Measurements from ENCODE around the gene NOXA1. TPM values are rescaled to one million over a fixed set of nuclear protein-coding genes. Genes with fewer than 3 reads are reported as not detected.
"Not testable (repeated sequence)": the region's sequence is repeated elsewhere in the genome, so short reads cannot be mapped to it uniquely, and the experiment has no call there.

NOXA1 gene
- total and polyA plus RNA-seq, 5 donors from 2014 or later: 0.83 to 3.8 (median 1.9) TPM

DNA sequence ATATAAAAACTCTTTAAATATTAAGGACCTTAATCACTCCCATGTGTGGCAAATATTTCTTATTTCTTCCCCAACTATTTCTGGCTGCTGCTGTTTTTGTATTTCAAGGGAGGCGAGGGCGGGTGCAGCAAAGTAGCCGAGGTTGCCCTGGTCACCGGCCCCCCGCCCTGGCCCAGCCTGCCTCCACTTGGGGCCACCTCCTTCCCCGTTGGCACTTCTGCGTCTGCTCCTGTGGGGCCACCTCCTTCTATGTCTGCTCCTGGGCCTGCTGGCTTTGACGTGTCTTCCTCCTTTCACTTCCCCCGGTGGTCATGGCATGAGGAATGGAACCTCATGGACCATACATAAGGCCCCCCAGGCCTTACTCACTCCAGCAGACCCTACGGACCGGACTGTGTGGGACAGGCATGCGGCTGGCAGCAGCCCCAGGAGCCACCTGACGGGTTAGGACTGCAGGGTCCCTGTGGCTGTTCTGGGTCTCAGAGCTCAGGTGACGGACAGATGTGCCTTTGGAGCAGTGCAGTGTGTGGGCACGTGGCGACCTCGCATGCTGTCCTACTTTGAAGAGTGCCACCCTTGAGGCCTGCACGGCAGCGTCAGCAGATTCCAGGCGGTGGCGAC, 23.8 kb downstream of the NOXA1 start:
- Histone ChIP-seq H3K9me3 (ENCODE audit: control insufficient read depth in 2 of 2, low read length in 2 of 2) (no peaks in the 10 kb centered on the region), H3K36me3 (ENCODE audit: control insufficient read depth, insufficient read depth, low read length) (no peaks in the 10 kb centered on the region), H3K4me3 (ENCODE audit: low read depth, low read length) (no peak overlapping the region), H3K27me3 (ENCODE audit: control insufficient read depth, insufficient read depth, low read length) (peaks cover 3% of the 10 kb centered on the region), H3K27ac (ENCODE audit: insufficient read depth, low read length, poor library complexity, severe bottlenecking) (no peak overlapping the region), H3K4me1 (ENCODE audit: control insufficient read depth, insufficient read depth, low read length, poor library complexity, severe bottlenecking) (peaks cover 29% of the 10 kb centered on the region)
- peaks cover 0 to 2% (median 0%) of the 10 kb centered on the region in 7 donors for H3K9me3 Mint-ChIP-seq
- no peak overlapping the region for H3K27ac Mint-ChIP-seq
- no peaks in the 10 kb centered on the region for H3K36me3 Mint-ChIP-seq
- no peak for ATAC-seq (ENCODE audit: low read depth in 2 of 2)
- H3K4me3 Mint-ChIP-seq: peak overlapping the region in 1 of 4 donors; percentile 27
- H3K4me1 Mint-ChIP-seq: peaks cover 0 to 43% (median 17%) of the 10 kb centered on the region in 4 donors
- DNase-seq: no peak
- H3K27me3 Mint-ChIP-seq: peaks cover 21% of the 10 kb centered on the region

DNA sequence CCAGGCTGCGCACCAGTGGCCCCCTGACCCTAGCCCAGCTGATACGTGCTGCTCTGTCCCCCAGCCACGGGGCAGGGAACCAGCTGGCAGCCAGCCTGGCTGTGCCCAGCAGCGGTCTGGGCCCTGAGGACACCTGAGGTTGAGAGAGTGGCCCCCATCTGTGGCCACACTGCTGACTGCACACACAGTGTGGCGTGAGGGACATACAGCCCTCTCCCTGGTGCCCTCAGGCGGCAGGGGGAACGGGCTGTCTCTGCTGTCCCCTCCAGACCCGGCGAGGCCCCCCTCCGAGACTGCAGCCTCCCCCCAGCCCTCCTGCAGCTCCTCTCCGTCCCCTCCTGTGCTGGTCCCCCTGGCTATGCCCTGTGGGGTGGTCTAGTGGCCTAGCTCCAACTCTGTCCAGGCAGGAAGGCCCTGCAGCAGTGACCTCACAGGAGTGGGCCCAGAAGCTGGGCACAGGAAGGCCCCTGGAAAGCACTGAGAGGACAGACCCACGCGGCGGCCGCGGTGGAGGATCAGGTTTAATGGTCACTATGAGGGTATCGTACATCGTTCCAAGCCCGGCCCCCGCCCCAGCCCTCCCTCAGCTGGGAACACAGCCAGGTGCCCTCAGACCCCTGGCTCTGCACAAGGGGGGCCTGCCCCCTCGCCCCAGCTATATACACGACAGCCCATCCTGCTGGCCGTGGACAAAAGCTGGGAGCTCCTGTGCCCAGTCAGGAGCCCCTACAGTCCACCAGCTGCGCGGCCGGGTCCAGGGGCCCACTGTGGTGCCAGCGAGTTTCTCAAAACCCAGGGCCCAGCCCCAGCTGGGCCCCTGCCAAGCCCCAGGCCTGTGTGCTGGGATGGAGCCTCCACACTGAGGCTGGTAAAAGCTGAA, 24.8 kb downstream of the NOXA1 start:
- H3K27me3 ChIP-seq (ENCODE audit: control insufficient read depth, insufficient read depth, low read length): peaks cover under 1% of the 10 kb centered on the region
- Mint-ChIP-seq H3K36me3 (no peaks in the 10 kb centered on the region), H3K27ac (peak overlapping the region in 2 of 3 donors; percentile 55 to 72), H3K4me1 (peaks cover 0 to 52% (median 16%) of the 10 kb centered on the region in 4 donors), H3K27me3 (peaks cover 12% of the 10 kb centered on the region), H3K9me3 (peaks cover 0 to 2% (median 0%) of the 10 kb centered on the region in 7 donors), H3K4me3 (peak overlapping the region in 1 of 4 donors; percentile 27)
- DNase-seq: no peak
- H3K36me3 ChIP-seq (ENCODE audit: control insufficient read depth, insufficient read depth, low read length): no peaks in the 10 kb centered on the region
- H3K4me1 ChIP-seq (ENCODE audit: control insufficient read depth, insufficient read depth, low read length, poor library complexity, severe bottlenecking): peaks cover 38% of the 10 kb centered on the region
- no peak for ATAC-seq (ENCODE audit: low read depth in 2 of 2)
- no peak overlapping the region for H3K4me3 ChIP-seq (ENCODE audit: low read depth, low read length)
- no peak overlapping the region for H3K27ac ChIP-seq (ENCODE audit: insufficient read depth, low read length, poor library complexity, severe bottlenecking)
- H3K9me3 ChIP-seq (ENCODE audit: control insufficient read depth in 2 of 2, low read length in 2 of 2): no peaks in the 10 kb centered on the region

DNA sequence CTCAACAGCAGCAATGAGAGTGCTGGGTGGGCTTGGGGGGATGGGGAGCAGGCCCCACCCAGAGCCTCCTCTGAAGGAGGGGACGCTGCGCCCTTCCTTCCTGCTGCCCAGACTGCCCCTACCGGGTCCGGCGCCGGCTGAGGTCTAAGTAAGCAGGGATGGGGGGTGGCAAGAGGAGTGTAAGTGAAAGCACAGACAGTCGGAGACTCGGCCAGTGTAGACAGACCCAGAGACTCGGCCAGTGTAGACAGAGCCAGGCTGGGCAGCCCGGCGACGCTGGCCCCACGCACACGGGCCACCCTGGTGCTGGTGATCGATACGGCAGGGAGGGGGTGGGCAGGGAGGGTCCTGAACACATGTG, 25.4 kb downstream of the NOXA1 start:
- Mint-ChIP-seq H3K4me3 (peak overlapping the region in 2 of 4 donors; percentile 27 to 41), H3K27ac (peak overlapping the region in 2 of 3 donors; percentile 72 to 79), H3K9me3 (peaks cover 0 to under 1% (median 0%) of the 10 kb centered on the region in 7 donors), H3K36me3 (no peaks in the 10 kb centered on the region), H3K4me1 (peaks cover 0 to 54% (median 14%) of the 10 kb centered on the region in 4 donors), H3K27me3 (peaks cover 8% of the 10 kb centered on the region)
- Histone ChIP-seq H3K27me3 (ENCODE audit: control insufficient read depth, insufficient read depth, low read length) (no peaks in the 10 kb centered on the region), H3K4me3 (ENCODE audit: low read depth, low read length) (no peak overlapping the region), H3K27ac (ENCODE audit: insufficient read depth, low read length, poor library complexity, severe bottlenecking) (no peak overlapping the region), H3K4me1 (ENCODE audit: control insufficient read depth, insufficient read depth, low read length, poor library complexity, severe bottlenecking) (peaks cover 45% of the 10 kb centered on the region), H3K9me3 (ENCODE audit: control insufficient read depth in 2 of 2, low read length in 2 of 2) (no peaks in the 10 kb centered on the region), H3K36me3 (ENCODE audit: control insufficient read depth, insufficient read depth, low read length) (no peaks in the 10 kb centered on the region)
- no peak for DNase-seq
- no peak for ATAC-seq (ENCODE audit: low read depth in 2 of 2)

DNA sequence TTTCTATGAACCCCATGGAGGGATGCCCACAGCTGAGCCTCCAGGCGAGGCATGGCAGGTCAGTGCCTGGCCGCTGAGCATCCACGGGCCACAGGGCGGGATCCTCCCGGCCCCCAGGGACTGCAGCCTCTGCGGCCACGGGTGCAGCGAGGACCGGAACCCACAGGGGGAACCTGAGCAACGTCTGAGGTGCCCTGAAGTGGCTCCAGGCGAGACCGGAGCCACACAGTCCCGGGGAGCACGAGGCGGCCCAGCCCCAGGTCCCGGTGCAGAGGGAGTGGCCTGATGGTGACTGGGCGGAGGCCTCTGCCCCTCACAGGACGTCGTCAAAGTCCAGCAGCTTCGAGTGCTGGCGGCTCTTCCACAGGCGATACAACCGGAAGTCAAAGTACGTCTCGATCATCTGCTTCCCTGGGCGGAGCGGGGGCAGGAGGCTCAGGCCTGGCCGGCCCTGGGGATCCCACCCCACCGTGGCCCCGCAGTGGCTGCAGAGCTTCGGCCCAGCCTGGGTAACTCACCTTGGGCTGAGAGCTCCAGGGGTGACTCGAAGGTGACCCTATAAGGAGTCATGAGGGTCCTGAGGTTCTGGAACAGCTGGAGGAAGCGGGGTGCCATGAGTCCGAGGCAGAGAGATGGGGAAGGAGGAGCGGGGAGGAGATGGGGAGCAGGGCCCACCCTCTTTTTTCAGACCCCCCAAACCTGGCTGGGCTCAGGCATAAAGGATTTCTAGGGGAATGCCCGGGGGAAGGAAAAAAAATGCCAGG, 26.1 kb downstream of the NOXA1 start:
- no peak overlapping the region for H3K4me3 ChIP-seq (ENCODE audit: low read depth, low read length)
- no peaks in the 10 kb centered on the region for H3K27me3 ChIP-seq (ENCODE audit: control insufficient read depth, insufficient read depth, low read length)
- no peak for ATAC-seq (ENCODE audit: low read depth in 2 of 2)
- H3K9me3 ChIP-seq (ENCODE audit: control insufficient read depth in 2 of 2, low read length in 2 of 2): no peaks in the 10 kb centered on the region
- no peak overlapping the region for H3K27ac ChIP-seq (ENCODE audit: insufficient read depth, low read length, poor library complexity, severe bottlenecking)
- Mint-ChIP-seq H3K4me3 (peak overlapping the region in 2 of 4 donors; percentile 41 to 90), H3K27me3 (peaks cover 5% of the 10 kb centered on the region), H3K36me3 (no peaks in the 10 kb centered on the region), H3K9me3 (no peaks in the 10 kb centered on the region), H3K27ac (peak overlapping the region; percentile 69 to 72 (median 69)), H3K4me1 (peaks cover 0 to 57% (median 13%) of the 10 kb centered on the region in 4 donors)
- H3K4me1 ChIP-seq (ENCODE audit: control insufficient read depth, insufficient read depth, low read length, poor library complexity, severe bottlenecking): peaks cover 51% of the 10 kb centered on the region
- no peak for DNase-seq
- no peaks in the 10 kb centered on the region for H3K36me3 ChIP-seq (ENCODE audit: control insufficient read depth, insufficient read depth, low read length)

- Mint-ChIP-seq H3K9me3 (no peaks in the 10 kb centered on the region), H3K36me3 (no peaks in the 10 kb centered on the region), H3K27me3 (peaks cover 5% of the 10 kb centered on the region), H3K4me3 (no peak overlapping the region), H3K27ac (peak overlapping the region; percentile 43 to 72 (median 69)), H3K4me1 (peaks cover 0 to 57% (median 12%) of the 10 kb centered on the region in 4 donors)
- Histone ChIP-seq H3K4me1 (ENCODE audit: control insufficient read depth, insufficient read depth, low read length, poor library complexity, severe bottlenecking) (peaks cover 56% of the 10 kb centered on the region), H3K27me3 (ENCODE audit: control insufficient read depth, insufficient read depth, low read length) (no peaks in the 10 kb centered on the region), H3K4me3 (ENCODE audit: low read depth, low read length) (no peak overlapping the region), H3K27ac (ENCODE audit: insufficient read depth, low read length, poor library complexity, severe bottlenecking) (peak overlapping the region; percentile 76), H3K9me3 (ENCODE audit: control insufficient read depth in 2 of 2, low read length in 2 of 2) (no peaks in the 10 kb centered on the region), H3K36me3 (ENCODE audit: control insufficient read depth, insufficient read depth, low read length) (no peaks in the 10 kb centered on the region)
- ATAC-seq (ENCODE audit: low read depth in 2 of 2) (no peak), DNase-seq (peak; percentile 57 to 62 (median 59))
Observed at GRCh38 chr9:137449931-137450538, 26.8 kb downstream of the NOXA1 start.

DNA sequence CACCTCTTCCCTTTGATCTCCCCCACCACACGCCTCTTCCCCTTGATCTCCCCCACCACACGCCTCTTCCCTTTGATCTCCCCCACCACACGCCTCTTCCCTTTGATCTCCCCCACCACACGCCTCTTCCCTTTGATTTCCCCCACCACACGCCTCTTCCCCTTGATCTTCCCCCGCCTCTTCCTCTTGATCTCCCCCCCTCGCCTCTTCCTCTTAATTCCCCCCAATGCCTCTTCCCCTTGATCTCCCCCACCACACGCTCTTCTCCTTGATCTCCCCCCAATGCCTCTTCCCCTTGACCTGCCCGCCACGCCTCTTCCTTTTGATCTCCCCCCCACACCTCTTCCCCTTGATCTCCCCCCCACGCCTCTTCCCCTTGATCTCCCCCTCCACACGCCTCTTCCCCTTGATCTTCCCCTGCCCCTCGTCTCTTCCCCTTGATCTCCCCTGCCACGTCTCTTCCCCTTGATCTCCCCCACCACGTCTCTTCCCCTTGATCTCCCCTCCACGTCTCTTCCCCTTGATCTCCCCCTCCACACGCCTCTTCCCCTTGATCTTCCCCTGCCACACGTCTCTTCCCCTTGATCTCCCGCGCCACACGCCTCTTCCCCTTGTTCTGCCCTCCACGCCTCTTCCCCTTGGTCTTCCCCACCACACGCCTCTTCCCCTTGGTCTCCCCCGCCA, 27.5 kb downstream of the NOXA1 start:
- peaks cover 56% of the 10 kb centered on the region for H3K4me1 ChIP-seq (ENCODE audit: control insufficient read depth, insufficient read depth, low read length, poor library complexity, severe bottlenecking)
- not testable (repeated sequence) for H3K4me3 Mint-ChIP-seq; H3K27me3 ChIP-seq (ENCODE audit: control insufficient read depth, insufficient read depth, low read length); H3K36me3 ChIP-seq (ENCODE audit: control insufficient read depth, insufficient read depth, low read length); ATAC-seq (ENCODE audit: low read depth in 2 of 2); H3K36me3 Mint-ChIP-seq; H3K9me3 ChIP-seq (ENCODE audit: control insufficient read depth in 2 of 2, low read length in 2 of 2); H3K9me3 Mint-ChIP-seq; H3K4me3 ChIP-seq (ENCODE audit: low read depth, low read length); H3K27me3 Mint-ChIP-seq
- Mint-ChIP-seq H3K4me1 (peaks cover 0 to 54% (median 7%) of the 10 kb centered on the region in 4 donors), H3K27ac (peak overlapping the region in 2 of 3 donors; percentile 52 to 72)
- H3K27ac ChIP-seq (ENCODE audit: insufficient read depth, low read length, poor library complexity, severe bottlenecking): peak overlapping the region; percentile 76
- peak; percentile 57 to 67 (median 60) for DNase-seq
